Progenitor cell of endocrine pancreas (in vitro differentiated cells): ENCODE results near the gene CD300C. TPM values are rescaled to one million over a fixed set of nuclear protein-coding genes. Genes with fewer than 3 reads are reported as not detected.

ENCODE experiments used
- DNase-seq: peaks from one replicate; pipeline ENCODE4 v3.0.0; 2021; ENCODE audit warnings: low spot score; ENCODE audit not compliant: unreplicated experiment
- H3K27ac Mint-ChIP-seq: 2 replicates; pipeline ENCODE4 v1.8.0; 2021; ENCODE audit warnings: mild to moderate bottlenecking, moderate library complexity, mixed read lengths
- H3K27me3 Mint-ChIP-seq: 2 replicates; pipeline ENCODE4 v1.8.0; 2021; ENCODE audit warnings: mixed read lengths
- H3K36me3 Mint-ChIP-seq: 2 replicates; pipeline ENCODE4 v1.8.0; 2022; ENCODE audit warnings: mixed read lengths; ENCODE audit not compliant: insufficient read depth
- H3K4me1 Mint-ChIP-seq: 2 replicates; pipeline ENCODE4 v1.8.0; 2021; ENCODE audit warnings: low read depth, mixed read lengths
- H3K4me3 Mint-ChIP-seq: 2 replicates; pipeline ENCODE4 v1.8.0; 2021; ENCODE audit warnings: low read depth, mild to moderate bottlenecking, moderate library complexity, mixed read lengths
- H3K9me3 Mint-ChIP-seq: 2 replicates; pipeline ENCODE4 v1.8.0; 2021; ENCODE audit warnings: low read depth, mixed read lengths
- CTCF ChIP-seq: fragments of 200-600 bp; sonication (generic); IDR thresholded peaks from one replicate; pipeline ENCODE4 v1.5.0; 2021; ENCODE audit warnings: antibody characterized with exemption, mild to moderate bottlenecking; ENCODE audit not compliant: unreplicated experiment
- total RNA-seq: library from RNA; stranded (reverse); gene quantifications from 2 replicates; pipeline ENCODE4 v1.2.1, GENCODE V29; 2021

CD300C gene
- total RNA-seq, 1 donor from 2014 or later: not detected

DNA sequence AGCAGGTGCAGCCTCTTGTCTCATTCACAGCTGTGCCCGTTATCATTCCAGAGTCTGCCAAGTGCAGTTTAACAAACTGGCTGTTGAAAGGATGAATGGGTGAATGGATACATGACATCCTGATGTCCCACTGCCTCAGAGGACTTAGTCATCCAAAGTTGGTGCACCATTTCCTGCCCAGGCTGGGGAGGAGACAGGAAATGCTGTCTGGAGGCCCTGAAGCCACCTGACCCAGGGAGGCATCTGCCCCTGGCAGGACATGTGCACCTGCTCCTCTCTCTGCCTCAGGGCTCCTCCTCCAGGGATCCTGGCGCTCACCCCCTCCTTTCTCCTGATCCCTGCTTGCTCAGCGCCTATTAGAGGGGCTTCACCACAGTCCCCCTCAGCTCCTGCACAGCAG is 1.8 kb upstream of the CD300C start:
- Mint-ChIP-seq H3K4me3 (no peak overlapping the region), H3K36me3 (no peaks in the 10 kb centered on the region), H3K27ac (no peak overlapping the region), H3K9me3 (no peaks in the 10 kb centered on the region), H3K27me3 (peaks cover 20% of the 10 kb centered on the region), H3K4me1 (peaks cover 4% of the 10 kb centered on the region)
- no peak for DNase-seq
- TF ChIP-seq CTCF: no peak

DNA sequence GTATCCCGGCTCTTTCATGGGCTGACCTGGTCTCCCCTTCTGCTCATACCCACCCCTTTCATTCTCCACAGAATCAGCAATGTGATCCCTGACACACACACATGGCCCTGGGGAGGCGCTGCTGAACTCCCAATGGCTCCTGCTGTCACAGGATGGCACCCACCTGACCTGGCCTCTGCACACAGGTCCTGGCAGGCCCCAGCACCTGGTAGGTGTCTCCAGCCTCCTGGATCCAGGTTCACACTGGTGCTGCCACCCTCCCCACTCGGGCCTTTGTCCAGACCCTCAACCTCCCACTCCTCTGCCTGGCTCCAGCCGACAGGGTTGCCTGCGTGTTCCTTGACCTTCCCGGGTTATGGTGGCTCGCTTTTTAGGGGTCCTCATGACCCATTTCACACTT is 1.3 kb upstream of the CD300C start:
- no peak overlapping the region for H3K27ac Mint-ChIP-seq
- no peaks in the 10 kb centered on the region for H3K9me3 Mint-ChIP-seq
- peaks cover 20% of the 10 kb centered on the region for H3K27me3 Mint-ChIP-seq
- H3K4me1 Mint-ChIP-seq: peaks cover 2% of the 10 kb centered on the region
- DNase-seq: no peak
- no peak for TF ChIP-seq CTCF
- H3K4me3 Mint-ChIP-seq: no peak overlapping the region
- no peaks in the 10 kb centered on the region for H3K36me3 Mint-ChIP-seq

DNA sequence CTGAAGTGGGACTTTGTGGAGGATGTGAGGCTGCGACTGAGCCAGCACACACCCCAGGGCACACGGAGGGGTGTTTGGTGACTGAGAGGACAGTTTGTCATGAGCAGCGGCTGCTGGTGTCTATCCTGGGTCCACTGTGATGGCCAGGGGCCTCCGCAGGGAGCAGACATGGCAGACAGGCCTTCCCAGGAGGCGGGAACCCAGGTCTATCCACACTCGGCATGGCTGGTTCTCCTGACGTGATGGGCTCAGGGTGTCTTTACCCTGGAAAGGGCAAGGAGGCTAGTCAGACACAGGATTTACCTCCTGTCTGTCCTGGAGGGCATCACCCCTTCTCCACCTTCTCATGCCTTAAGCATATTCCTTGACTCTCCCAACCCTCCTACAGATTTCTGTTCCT is 671 bp upstream of the CD300C start:
- no peak for TF ChIP-seq CTCF
- Mint-ChIP-seq H3K27me3 (peaks cover 21% of the 10 kb centered on the region), H3K9me3 (no peaks in the 10 kb centered on the region), H3K36me3 (no peaks in the 10 kb centered on the region), H3K27ac (no peak overlapping the region), H3K4me1 (peaks cover 2% of the 10 kb centered on the region), H3K4me3 (no peak overlapping the region)
- no peak for DNase-seq

DNA sequence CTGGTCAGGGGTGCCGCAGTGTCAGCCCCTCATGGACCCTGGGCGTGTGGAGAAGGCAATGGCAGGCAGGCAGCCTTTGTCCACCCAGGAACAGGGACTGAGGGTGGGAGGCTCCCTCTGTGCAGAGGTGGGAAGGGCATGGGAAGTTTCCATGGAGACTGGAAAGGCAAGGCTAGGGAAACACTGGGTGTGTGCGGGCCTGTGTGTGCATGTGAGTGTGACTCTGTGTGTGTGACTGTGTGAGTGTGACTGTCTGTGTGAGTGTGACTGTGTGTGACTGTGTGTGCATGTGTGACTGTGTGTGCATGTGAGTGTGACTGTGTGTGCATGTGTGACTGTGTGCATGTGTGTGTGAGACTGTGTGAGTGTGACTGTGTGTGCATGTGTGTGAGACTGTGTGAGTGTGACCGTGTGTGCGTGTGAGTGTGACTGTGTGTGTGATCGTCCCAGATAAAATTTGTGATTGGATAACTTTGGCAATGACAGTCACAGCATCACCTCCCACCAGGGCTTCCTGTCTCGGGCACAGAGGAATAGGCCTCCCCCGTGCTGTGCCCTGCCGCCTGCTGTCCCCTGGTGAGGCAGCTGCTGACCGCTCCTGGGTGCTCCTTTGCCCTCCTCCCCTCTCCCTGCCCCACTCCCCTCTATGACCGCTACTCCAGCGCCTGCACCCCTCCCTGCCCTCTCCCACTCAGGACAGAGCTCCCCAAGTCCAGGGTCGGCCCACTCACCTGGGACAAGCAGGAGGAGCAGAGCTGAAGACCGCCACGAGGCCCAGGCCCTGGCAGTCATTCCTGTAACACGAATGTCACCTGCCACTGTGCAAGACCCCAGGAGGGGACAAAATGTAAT is 698 bp downstream of the CD300C start:
- no peak for DNase-seq
- Mint-ChIP-seq H3K4me1 (peaks cover 2% of the 10 kb centered on the region), H3K4me3 (no peak overlapping the region), H3K9me3 (no peaks in the 10 kb centered on the region), H3K27ac (peak overlapping the region; percentile 17), H3K36me3 (no peaks in the 10 kb centered on the region), H3K27me3 (peaks cover 28% of the 10 kb centered on the region)
- TF ChIP-seq CTCF: no peak

DNA sequence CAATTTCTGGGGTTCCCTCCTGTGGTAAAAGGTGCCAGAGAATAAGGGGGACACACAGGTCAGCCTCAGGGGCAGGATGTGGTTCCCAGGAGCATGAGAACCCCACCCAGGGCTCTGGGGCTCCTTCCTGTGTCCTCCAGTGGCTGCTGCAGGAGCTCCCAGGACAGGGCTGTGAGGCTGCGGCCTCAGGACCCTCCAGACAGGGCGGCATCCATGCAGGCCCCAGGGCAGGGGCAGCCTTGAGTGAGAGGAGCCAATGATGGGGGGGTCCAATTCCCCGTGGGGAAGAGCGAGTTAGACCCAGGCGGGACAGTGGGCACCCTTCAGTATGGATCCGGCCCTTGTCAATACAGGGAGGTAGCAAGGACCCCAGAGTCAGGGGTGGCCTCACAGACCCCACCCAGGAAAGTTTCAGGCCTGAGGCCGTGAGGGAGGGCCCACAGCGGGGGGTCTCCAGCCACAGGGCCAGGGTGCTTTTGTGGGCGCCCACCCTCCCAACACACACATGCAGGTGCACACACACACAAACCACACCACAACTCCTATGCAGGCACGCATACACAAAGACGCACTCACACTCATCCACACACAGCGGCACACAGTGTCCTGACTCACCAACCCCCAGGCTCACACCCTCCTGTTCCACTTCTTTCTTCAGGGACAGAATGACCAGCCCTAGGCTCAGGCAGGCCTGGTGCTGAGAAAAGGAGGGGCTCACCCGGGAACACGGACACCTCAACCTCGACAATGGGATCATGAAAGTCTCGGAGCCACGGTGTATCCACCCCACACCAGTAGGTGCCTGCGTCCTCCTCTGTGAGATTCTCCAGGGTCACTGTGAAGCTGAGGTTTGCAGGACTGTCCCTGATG is 1.8 kb downstream of the CD300C start:
- Mint-ChIP-seq H3K27me3 (peaks cover 35% of the 10 kb centered on the region), H3K27ac (no peak overlapping the region), H3K9me3 (no peaks in the 10 kb centered on the region), H3K4me3 (no peak overlapping the region), H3K36me3 (no peaks in the 10 kb centered on the region), H3K4me1 (peaks cover 2% of the 10 kb centered on the region)
- TF ChIP-seq CTCF: no peak
- DNase-seq: no peak
